PC-9 (cell line): ENCODE results near the gene ANKRD33. TPM values are rescaled to one million over a fixed set of nuclear protein-coding genes. Genes with fewer than 3 reads are reported as not detected.

ENCODE experiments used
- BruUV-seq: library from RNA; stranded (reverse); fragments of 400-500 nt; replicated peaks from 2 replicates; lab custom pipeline; 2021; lab: Mats Ljungman, UMichigan
- CTCF ChIA-PET: fragments of 300-600 bp; sonication (Branson Sonifier 250); formaldehyde crosslinking; loops from one replicate; lab custom pipeline; 2022; ENCODE audit warnings: antibody characterized with exemption; lab: Charles Lee
- POLR2A ChIA-PET: fragments of 300-600 bp; sonication (Branson Sonifier 250); formaldehyde crosslinking; loops from one replicate; lab custom pipeline; 2022; ENCODE audit warnings: antibody characterized with exemption; ENCODE audit not compliant: unreplicated experiment; lab: Charles Lee
- DNase-seq, 2 experiments: peaks; one replicate each; pipeline versions ENCODE4 v3.0.0 to v3.0.0-alpha.2; 2015 to 2022; ENCODE audit warnings: mixed read lengths in 1 of 2
- H2AFZ ChIP-seq: fragments of 200-600 bp; sonication (generic); 2 replicates; pipeline ENCODE4 v1.8.1; 2017; ENCODE audit warnings: antibody characterized with exemption
- H3F3A ChIP-seq: fragments of 200-600 bp; sonication (generic); 2 replicates; pipeline ENCODE4 v1.8.1; 2017; ENCODE audit warnings: antibody characterized with exemption, mild to moderate bottlenecking, low read depth; ENCODE audit not compliant: insufficient read depth
- H3K27ac ChIP-seq: fragments of 200-600 bp; sonication (generic); 2 replicates; pipeline ENCODE4 v1.6.1; 2016; ENCODE audit warnings: mixed run types
- H3K27me3 ChIP-seq: fragments of 200-600 bp; sonication (generic); 2 replicates; pipeline ENCODE4 v1.6.1; 2016; ENCODE audit warnings: low read depth, mixed run types; ENCODE audit not compliant: insufficient read depth
- H3K36me3 ChIP-seq: fragments of 200-600 bp; sonication (generic); 2 replicates; pipeline ENCODE4 v1.6.1; 2016; ENCODE audit warnings: low read depth, mixed run types
- H3K4me1 ChIP-seq: fragments of 200-600 bp; sonication (generic); replicated peaks from 2 replicates; pipeline ENCODE4 v1.6.1; 2016; ENCODE audit warnings: mixed run types; ENCODE audit not compliant: insufficient read depth
- H3K4me2 ChIP-seq: fragments of 200-600 bp; sonication (generic); 2 replicates; pipeline ENCODE4 v1.6.1; 2017; ENCODE audit warnings: mixed run types
- H3K4me3 ChIP-seq: fragments of 200-600 bp; sonication (generic); 2 replicates; pipeline ENCODE4 v1.6.1; 2016; ENCODE audit warnings: mixed run types
- H3K79me2 ChIP-seq: fragments of 200-600 bp; sonication (generic); 2 replicates; pipeline ENCODE4 v1.6.1; 2017; ENCODE audit warnings: low read depth, mixed run types
- H3K9me2 ChIP-seq: fragments of 200-600 bp; sonication (generic); 2 replicates; pipeline ENCODE4 v1.8.1; 2017; ENCODE audit warnings: mild to moderate bottlenecking; ENCODE audit not compliant: insufficient read depth
- H3K9me3 ChIP-seq: fragments of 200-600 bp; sonication (generic); 2 replicates; pipeline ENCODE4 v1.8.1; 2016; ENCODE audit warnings: low read depth; ENCODE audit not compliant: insufficient read depth
- H4K20me1 ChIP-seq: fragments of 200-600 bp; sonication (generic); 2 replicates; pipeline ENCODE4 v1.8.1; 2017; ENCODE audit not compliant: insufficient read depth
- EZH2 ChIP-seq: fragments of 200-600 bp; sonication (generic); IDR thresholded peaks from 2 replicates; pipeline ENCODE4 v1.8.0; 2017; ENCODE audit warnings: antibody characterized with exemption, low read depth
- intact Hi-C: fragments of 100-400 bp; cut with micrococcal nuclease; formaldehyde crosslinking; loops from one replicate; pipeline ENCODE4 v1.10.0; 2022; ENCODE audit not compliant: unreplicated experiment
- total RNA-seq: library from RNA; stranded (reverse); gene quantifications from 2 replicates; pipeline ENCODE4 v1.2.3, GENCODE V29; 2021
- TF ChIP-seq, protein P1 (sequence below): fragments of 200-600 bp; sonication (generic); conservative IDR thresholded peaks from 2 replicates; pipeline ENCODE4 v1.6.1; 2017; ENCODE audit warnings: mixed run types, antibody characterized with exemption, mild to moderate bottlenecking, moderate library complexity

Gene ANKRD33
- total RNA-seq, 1 experiment from 2014 or later = not detected

DNA sequence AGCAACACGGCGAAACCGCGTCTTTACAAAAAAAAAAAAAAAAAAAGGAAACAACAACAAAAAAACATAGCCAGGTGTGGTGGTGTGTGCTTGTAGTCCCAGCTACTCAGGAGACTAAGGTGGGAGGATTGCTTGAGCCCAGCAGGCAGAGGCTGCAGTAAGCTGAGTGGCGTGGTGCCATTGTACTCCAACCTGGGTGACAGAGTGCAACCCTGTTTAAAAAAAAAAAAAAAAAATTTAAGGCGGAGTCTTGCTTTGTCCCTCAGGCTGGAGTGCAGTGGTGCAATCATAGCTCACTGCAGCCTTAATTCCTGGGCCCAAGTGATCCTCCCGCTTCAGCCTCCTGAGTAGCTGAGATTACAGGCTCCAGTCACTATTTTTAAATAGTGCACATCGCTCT, 21.1 kb upstream of the ANKRD33 start:
- Histone ChIP-seq H4K20me1 (no peaks in the 10 kb centered on the region), H3K9me3 (no peaks in the 10 kb centered on the region), H3K79me2 (no peaks in the 10 kb centered on the region), H3K4me1 (no peaks in the 10 kb centered on the region), H3F3A (no peaks in the 10 kb centered on the region), H3K27ac (no peak overlapping the region), H3K9me2 (no peaks in the 10 kb centered on the region), H2AFZ (no peak overlapping the region), H3K4me3 (no peak overlapping the region), H3K4me2 (no peak overlapping the region), H3K27me3 (peaks cover 93% of the 10 kb centered on the region), H3K36me3 (no peaks in the 10 kb centered on the region)
- intact Hi-C loops = no loop called here
- no TSS peak for BruUV-seq
- ChIA-PET CTCF (interaction anchor here (0.6 kb wide), 2 partner anchors 159 to 1898 kb away, joined by 3 to 8 read pairs; no protein-coding TSS in a partner anchor), POLR2A (no interaction called here)
- TF ChIP-seq, protein P1, sequence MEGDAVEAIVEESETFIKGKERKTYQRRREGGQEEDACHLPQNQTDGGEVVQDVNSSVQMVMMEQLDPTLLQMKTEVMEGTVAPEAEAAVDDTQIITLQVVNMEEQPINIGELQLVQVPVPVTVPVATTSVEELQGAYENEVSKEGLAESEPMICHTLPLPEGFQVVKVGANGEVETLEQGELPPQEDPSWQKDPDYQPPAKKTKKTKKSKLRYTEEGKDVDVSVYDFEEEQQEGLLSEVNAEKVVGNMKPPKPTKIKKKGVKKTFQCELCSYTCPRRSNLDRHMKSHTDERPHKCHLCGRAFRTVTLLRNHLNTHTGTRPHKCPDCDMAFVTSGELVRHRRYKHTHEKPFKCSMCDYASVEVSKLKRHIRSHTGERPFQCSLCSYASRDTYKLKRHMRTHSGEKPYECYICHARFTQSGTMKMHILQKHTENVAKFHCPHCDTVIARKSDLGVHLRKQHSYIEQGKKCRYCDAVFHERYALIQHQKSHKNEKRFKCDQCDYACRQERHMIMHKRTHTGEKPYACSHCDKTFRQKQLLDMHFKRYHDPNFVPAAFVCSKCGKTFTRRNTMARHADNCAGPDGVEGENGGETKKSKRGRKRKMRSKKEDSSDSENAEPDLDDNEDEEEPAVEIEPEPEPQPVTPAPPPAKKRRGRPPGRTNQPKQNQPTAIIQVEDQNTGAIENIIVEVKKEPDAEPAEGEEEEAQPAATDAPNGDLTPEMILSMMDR = no peak
- TF ChIP-seq EZH2 = no peak
- DNase-seq = no peak

DNA sequence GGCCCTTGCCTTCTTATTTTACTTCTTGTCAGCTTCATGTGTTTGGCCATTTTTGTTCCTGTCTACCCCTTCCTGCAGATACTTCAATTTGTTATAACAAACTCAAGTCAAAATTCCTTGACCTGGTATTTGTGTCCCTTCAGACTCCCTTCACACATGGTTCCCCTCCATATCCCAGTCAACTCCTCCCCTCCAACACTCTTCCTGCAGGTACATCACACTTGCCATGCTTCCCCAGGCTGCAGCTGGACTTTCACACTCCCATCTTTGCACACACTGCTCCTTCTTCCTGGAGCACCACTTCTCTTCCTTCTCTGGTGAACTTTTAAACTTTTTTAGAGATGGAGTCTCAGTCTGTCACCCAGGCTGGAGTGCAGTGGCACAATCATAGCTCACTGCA, 20.5 kb upstream of the ANKRD33 start:
- Histone ChIP-seq H3K9me2 (no peaks in the 10 kb centered on the region), H3K4me3 (no peak overlapping the region), H2AFZ (no peak overlapping the region), H3K9me3 (no peaks in the 10 kb centered on the region), H4K20me1 (no peaks in the 10 kb centered on the region), H3K27ac (no peak overlapping the region), H3K4me1 (no peaks in the 10 kb centered on the region), H3F3A (no peaks in the 10 kb centered on the region), H3K4me2 (no peak overlapping the region), H3K79me2 (no peaks in the 10 kb centered on the region), H3K36me3 (no peaks in the 10 kb centered on the region), H3K27me3 (peaks cover 93% of the 10 kb centered on the region)
- BruUV-seq = no TSS peak
- intact Hi-C loops = no loop called here
- DNase-seq = no peak
- TF ChIP-seq, protein P1 = no peak
- no peak for TF ChIP-seq EZH2
- POLR2A ChIA-PET = no interaction called here
- CTCF ChIA-PET = interaction anchor here (0.6 kb wide), 1 partner anchor 1899 kb away, joined by 8 read pairs; no protein-coding TSS in a partner anchor

DNA sequence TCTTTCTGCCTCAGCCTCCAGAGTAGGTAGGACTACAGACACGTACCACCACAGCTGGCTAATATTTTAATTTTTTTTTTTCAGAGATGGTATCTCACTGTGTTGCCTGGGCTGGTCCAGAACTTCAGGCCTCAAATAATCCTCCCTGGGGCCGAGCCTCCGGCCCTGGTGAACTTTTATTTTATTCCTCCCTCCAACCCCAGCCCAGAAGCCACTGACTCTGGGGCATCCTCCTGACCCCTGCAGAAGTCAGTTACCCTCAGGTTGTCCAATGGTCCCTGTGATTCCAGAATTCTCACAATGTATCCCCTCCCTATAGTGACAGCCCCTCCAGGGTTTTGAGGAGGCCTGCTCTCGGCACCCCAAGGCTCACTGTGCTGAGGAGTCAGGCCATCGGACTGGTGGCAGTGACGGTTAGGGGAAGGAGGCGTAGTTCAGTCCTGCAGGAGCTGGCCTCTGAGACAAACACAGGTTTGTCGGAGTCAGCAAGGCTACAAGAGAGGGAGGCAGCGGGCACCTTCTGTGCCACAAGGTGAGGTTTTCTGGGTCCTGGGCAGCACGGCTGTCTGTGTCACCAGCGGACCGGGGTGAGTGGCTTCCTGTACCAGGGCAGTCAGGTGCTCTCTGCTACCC, 20.0 kb upstream of the ANKRD33 start:
- DNase-seq = no peak
- ChIA-PET CTCF (no interaction called here), POLR2A (no interaction called here)
- Histone ChIP-seq H3F3A (no peaks in the 10 kb centered on the region), H3K27ac (no peak overlapping the region), H3K79me2 (no peaks in the 10 kb centered on the region), H3K4me2 (no peak overlapping the region), H3K4me1 (no peaks in the 10 kb centered on the region), H4K20me1 (no peaks in the 10 kb centered on the region), H2AFZ (no peak overlapping the region), H3K4me3 (no peak overlapping the region), H3K9me3 (no peaks in the 10 kb centered on the region), H3K27me3 (peaks cover 92% of the 10 kb centered on the region), H3K36me3 (no peaks in the 10 kb centered on the region), H3K9me2 (no peaks in the 10 kb centered on the region)
- TF ChIP-seq, protein P1 = no peak
- no peak for TF ChIP-seq EZH2
- BruUV-seq = no TSS peak
- intact Hi-C loops = no loop called here
